ENCODE measurements around the gene TMEM198.

TMEM198 gene

GRCh38 chr2:219526320-219527075, 17.3 kb upstream of the TMEM198 start:
- no peak for DNase-seq (ENCODE audit: low spot score)

DNA sequence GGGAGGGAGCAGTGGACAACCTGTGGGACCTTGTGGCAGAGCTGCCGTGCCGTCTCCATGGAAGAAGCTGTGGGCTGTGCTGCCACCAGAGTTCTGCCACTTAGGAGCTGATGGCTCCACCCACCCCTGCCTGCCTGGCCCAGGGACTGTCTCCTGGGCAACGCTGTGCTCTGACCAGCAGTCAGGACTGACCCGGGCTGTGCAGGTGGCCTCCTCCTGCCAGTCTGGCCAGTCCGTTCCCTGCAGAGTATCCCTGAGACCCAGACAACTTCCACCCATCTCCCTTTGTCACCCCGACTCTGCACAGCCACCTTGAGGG, 16.8 kb upstream of the TMEM198 start:
- no peak for DNase-seq (ENCODE audit: low spot score)

- no peak for DNase-seq (ENCODE audit: low spot score)
Observed at GRCh38 chr2:219527472-219527871, 16.4 kb upstream of the TMEM198 start.

DNA sequence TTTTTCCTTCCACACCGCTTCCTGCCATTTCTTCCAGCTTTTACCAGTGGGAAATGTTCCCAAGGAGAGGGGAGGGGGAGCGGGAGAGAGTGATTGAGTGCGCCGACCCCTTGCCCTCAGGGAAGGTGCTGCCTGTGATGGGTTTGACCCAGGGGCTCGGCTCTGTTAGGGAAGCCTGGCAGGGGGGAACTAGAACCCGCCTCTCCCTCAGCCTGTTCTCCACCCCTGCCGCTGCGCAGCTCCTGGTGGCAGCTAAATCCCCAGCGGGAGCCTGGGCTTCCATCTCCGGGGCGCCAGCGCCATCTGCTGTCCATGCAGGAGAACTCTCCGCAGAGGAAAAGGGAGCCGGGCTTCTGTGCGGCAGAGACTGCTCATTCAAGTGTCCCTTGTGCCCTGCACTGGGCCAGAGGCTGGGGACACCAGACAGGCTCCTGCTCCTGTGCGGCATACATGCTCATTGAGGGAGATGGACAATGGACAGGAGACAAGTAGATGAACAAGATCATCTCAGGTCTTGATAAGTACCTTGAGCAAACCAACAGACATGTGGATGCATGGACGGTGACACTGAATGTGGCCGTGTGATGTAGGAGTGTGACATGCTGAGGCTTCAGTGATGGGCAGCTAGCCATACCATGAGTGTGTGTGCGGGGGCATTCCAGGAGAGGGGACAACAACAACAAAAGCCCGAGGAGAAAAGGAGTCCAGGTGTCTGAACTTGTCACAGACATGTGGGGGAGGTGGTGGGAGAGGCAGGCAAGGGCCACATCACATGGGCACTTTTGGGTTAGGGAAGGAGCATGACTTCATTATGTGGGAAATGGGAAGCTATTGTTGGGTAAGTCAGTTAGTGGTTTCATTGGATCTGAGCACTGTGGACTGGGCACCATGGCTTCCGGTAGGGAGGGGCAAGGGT, 13.5 kb upstream of the TMEM198 start:
- DNase-seq (ENCODE audit: low spot score) = peak; percentile 86

GRCh38 chr2:219531639-219532377, 12.0 kb upstream of the TMEM198 start:
- no peak for DNase-seq (ENCODE audit: low spot score)

DNA sequence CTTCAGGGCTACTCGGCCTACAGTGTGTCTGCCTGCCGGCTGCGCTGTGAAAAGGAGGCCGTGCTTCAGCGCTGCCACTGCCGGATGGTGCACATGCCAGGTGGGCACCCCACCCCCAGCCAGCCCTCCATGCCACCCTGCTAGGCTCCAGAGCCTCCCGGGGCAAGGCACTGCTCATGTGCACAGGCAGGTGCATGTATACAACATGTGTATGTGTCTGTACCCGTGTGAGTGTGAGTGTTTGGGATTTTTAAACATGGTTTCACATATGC, 11.5 kb upstream of the TMEM198 start:
- no peak for DNase-seq (ENCODE audit: low spot score)

DNA sequence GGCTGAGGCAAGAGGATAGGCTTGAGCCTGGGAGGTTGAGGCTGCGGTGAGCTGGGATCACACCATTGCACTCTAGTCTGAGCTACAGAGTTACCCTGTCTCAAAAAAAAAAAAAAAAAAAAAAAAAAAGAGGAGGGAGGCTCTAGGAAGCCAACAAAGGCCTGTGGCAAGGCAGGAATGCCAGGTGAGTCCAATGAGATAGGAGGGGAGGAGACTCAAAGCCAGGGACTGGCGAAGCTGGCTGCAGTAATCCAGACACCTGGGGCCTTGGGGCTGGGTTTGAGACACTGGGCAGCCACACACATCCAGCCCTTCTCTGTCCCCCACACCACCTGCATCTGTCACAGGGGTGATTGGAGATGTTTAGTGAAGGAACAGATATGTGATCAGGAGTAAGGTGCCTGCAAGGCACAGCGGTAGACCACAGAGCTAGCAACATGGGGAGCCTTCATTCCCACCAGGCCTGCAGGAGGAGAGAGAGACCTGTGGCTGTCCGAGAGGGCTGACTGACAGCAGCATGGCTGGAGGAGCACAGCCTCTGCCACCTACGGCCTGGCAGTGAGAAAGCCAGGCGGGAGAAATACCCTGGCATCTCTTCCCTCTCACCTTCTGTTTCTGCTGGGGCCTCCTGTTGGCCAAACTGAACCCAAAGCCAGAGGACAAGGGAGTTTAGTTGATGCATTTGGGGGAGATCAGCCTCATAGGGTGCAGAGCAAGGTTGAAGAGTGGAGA, 9.7 kb upstream of the TMEM198 start:
- no peak for DNase-seq (ENCODE audit: low spot score)

GRCh38 chr2:219536425-219536824, 7.4 kb upstream of the TMEM198 start:
- no peak for DNase-seq (ENCODE audit: low spot score)

GRCh38 chr2:219536967-219537366, 6.9 kb upstream of the TMEM198 start:
- no peak for DNase-seq (ENCODE audit: low spot score)

- DNase-seq (ENCODE audit: low spot score) = no peak
Observed at GRCh38 chr2:219537657-219538488, 6.0 kb upstream of the TMEM198 start.

GRCh38 chr2:219538504-219538951, 5.3 kb upstream of the TMEM198 start:
- no peak for DNase-seq (ENCODE audit: low spot score)

GRCh38 chr2:219538956-219539788, 4.7 kb upstream of the TMEM198 start:
- DNase-seq (ENCODE audit: low spot score) = no peak

GRCh38 chr2:219539926-219540678, 3.7 kb upstream of the TMEM198 start:
- DNase-seq (ENCODE audit: low spot score) = no peak

DNA sequence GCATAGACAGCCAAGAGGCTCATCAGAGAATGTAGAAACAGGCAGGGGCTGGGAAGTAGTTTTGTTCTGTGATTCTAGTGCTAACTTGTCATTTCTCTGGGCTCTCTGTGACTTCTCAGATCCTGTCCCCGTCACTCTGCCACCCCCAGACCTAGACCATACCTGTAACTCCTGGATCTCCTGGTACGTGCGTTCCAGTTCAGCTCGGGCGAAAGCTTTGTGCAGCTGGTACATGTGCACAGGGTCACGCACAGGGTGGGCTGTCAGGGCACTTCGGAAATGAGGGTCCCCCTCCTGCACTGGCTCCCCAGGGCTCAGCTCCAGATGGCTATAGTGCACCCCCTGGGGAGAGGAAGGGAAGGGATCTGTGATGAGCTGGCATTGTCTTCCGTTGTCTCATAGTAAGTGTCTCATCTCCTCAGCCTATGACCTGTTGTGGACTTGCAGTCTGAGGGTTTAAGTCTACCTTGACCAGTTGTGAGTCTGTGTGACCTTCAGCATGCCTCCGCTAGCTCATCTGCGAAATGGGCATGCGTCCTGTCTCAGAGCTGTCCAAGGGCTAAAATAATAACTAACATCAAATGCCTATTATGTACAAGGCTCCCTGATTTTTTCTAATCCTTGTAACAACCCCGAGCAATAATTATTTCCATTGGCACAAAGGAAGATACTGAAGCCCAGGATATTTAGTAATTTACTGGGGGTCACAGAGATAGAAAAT, 2.9 kb upstream of the TMEM198 start:
- DNase-seq (ENCODE audit: low spot score) = no peak

- peak; percentile 89 for DNase-seq (ENCODE audit: low spot score)
Observed at GRCh38 chr2:219541611-219542180, 2.1 kb upstream of the TMEM198 start.

GRCh38 chr2:219542931-219543595, 765 bp upstream of the TMEM198 start:
- DNase-seq (ENCODE audit: low spot score) = peak; percentile 37

DNA sequence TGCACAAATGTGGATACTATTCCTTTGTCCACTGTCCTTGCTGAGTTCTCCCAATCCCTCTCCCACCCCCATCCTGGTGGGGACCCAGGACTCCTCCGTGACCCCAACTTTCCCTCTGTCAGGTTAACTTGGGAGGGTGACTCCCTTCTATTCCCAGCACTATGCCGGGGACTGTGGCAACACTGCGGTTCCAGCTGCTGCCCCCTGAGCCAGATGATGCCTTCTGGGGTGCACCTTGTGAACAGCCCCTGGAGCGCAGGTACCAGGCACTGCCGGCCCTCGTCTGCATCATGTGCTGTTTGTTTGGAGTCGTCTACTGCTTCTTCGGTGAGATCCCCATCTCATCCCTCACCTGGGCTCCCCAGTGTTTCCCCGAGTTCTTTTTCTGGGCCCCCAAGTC, 739 bp downstream of the TMEM198 start:
- no peak for DNase-seq (ENCODE audit: low spot score)
